HCT116 (cell line): ENCODE results near the gene SLC10A4. TPM values are rescaled to one million over a fixed set of nuclear protein-coding genes. Genes with fewer than 3 reads are reported as not detected.

Source experiments
- ATAC-seq: fragments of 200-7000 bp; cut with Tn5 transposase; 2 replicates; pipeline ENCODE4 v1.9.1; 2020; ENCODE audit warnings: mild to moderate bottlenecking, moderate library complexity
- BruUV-seq: library from RNA; stranded (reverse); fragments of 400-500 nt; replicated peaks from 2 replicates; lab custom pipeline; 2021; lab: Mats Ljungman, UMichigan
- CTCF ChIA-PET: fragments of 300-600 bp; sonication (Branson Sonifier 250); formaldehyde crosslinking; loops from one replicate; lab custom pipeline; 2021; ENCODE audit warnings: antibody characterized with exemption; lab: Charles Lee
- POLR2A ChIA-PET: fragments of 300-600, 350-600 bp; sonication (Branson Sonifier 250); formaldehyde crosslinking; loops from one replicate; lab custom pipeline; 2021; ENCODE audit warnings: antibody characterized with exemption; lab: Charles Lee
- RAD21 ChIA-PET, 2 experiments: fragments of 300-600 bp; sonication (Branson Sonifier 250); formaldehyde crosslinking; loops; one replicate each; lab custom pipeline; 2023; ENCODE audit warnings: low total read pairs in 2 of 2; ENCODE audit not compliant: uncharacterized antibody in 2 of 2, unreplicated experiment in 2 of 2, low non-redundant PET in 1 of 2; lab: Charles Lee
- DNase-seq: peaks from one replicate; pipeline ENCODE4 v3.0.0-alpha.2; 2010; ENCODE audit warnings: low read depth, low spot score
- H2AFZ ChIP-seq: fragments of 200-600 bp; shearing (Covaris generic), sonication (generic); 2 replicates; pipeline ENCODE4 v1.6.1; 2017; ENCODE audit warnings: low read depth, mixed run types, mixed read lengths, antibody characterized with exemption, low read length; ENCODE audit not compliant: poor library complexity, severe bottlenecking
- H3K27ac ChIP-seq: 2 replicates; pipeline ENCODE4 v1.5.1; 2012; ENCODE audit warnings: low read depth, low read length
- H3K27me3 ChIP-seq: fragments of 200-600 bp; sonication (generic); 2 replicates; pipeline ENCODE4 v1.6.1; 2016; ENCODE audit warnings: mixed run types, low read length, mixed read lengths; ENCODE audit not compliant: insufficient read depth
- H3K36me3 ChIP-seq, 2 experiments: fragments of 200-500 bp in 1 of 2; fragments of 200-600 bp in 1 of 2; sonication (Bioruptor generic) in 1 of 2; sonication (generic) in 1 of 2; 2 replicates each; pipeline versions ENCODE4 v1.5.1 to v1.6.1; 2014 to 2016; ENCODE audit warnings: low read length in 2 of 2, inconsistent platforms in 1 of 2, mixed read lengths in 1 of 2, mixed run types in 1 of 2; ENCODE audit not compliant: insufficient read depth in 2 of 2, control insufficient read depth in 1 of 2
- H3K4me1 ChIP-seq, 2 experiments: fragments of 200-600 bp in 1 of 2; sonication (generic) in 1 of 2; 2 replicates each; pipeline versions ENCODE4 v1.5.1 to v1.6.1; 2012 to 2017; ENCODE audit warnings: low read length in 2 of 2, inconsistent platforms in 1 of 2, mild to moderate bottlenecking in 1 of 2, mixed read lengths in 1 of 2, mixed run types in 1 of 2, moderate library complexity in 1 of 2; ENCODE audit not compliant: insufficient read depth in 2 of 2, control insufficient read depth in 1 of 2
- H3K4me2 ChIP-seq: fragments of 200-600 bp; sonication (generic); 2 replicates; pipeline ENCODE4 v1.6.1; 2017; ENCODE audit warnings: mixed run types, low read length, mixed read lengths
- H3K4me3 ChIP-seq, 2 experiments: fragments of 200-600 bp in 1 of 2; sonication (generic) in 1 of 2; replicated peaks in 1 of 2; 2 replicates each; pipeline ENCODE4 v1.5.1; 2011 to 2016; ENCODE audit warnings: low read length in 2 of 2, control low read depth in 1 of 2, low read depth in 1 of 2, mild to moderate bottlenecking in 1 of 2, mixed read lengths in 1 of 2, mixed run types in 1 of 2
- H3K79me2 ChIP-seq: fragments of 200-600 bp; sonication (generic); 2 replicates; pipeline ENCODE4 v1.6.1; 2017; ENCODE audit warnings: mild to moderate bottlenecking, mixed run types, low read length, moderate library complexity, mixed read lengths; ENCODE audit not compliant: insufficient read depth
- H3K9ac ChIP-seq: fragments of 200-600 bp; sonication (generic); 2 replicates; pipeline ENCODE4 v1.6.1; 2016; ENCODE audit warnings: low read length, mixed read lengths
- H3K9me2 ChIP-seq: fragments of 200-600 bp; sonication (generic), shearing (Covaris generic); 2 replicates; pipeline ENCODE4 v1.6.1; 2017; ENCODE audit warnings: mixed run types, mild to moderate bottlenecking, moderate library complexity; ENCODE audit not compliant: insufficient read depth
- H3K9me3 ChIP-seq, 2 experiments: fragments of 200-500 bp in 1 of 2; fragments of 200-600 bp in 1 of 2; sonication (Bioruptor generic) in 1 of 2; sonication (generic) in 1 of 2; 2 replicates each; pipeline ENCODE4 v1.6.1; 2014 to 2017; ENCODE audit warnings: low read length in 2 of 2, mixed read lengths in 2 of 2, inconsistent platforms in 1 of 2, low read depth in 1 of 2, mild to moderate bottlenecking in 1 of 2, mixed run types in 1 of 2, moderate library complexity in 1 of 2; ENCODE audit not compliant: control insufficient read depth in 1 of 2, insufficient read depth in 1 of 2
- H4K20me1 ChIP-seq: fragments of 200-600 bp; sonication (generic), shearing (Covaris generic); 2 replicates; pipeline ENCODE4 v1.6.1; 2017; ENCODE audit warnings: mixed run types, mild to moderate bottlenecking, moderate library complexity; ENCODE audit not compliant: insufficient read depth
- CBX3 ChIP-seq: IDR thresholded peaks from 2 replicates; pipeline ENCODE4 v1.6.1; 2012; ENCODE audit warnings: low read depth
- CEBPB ChIP-seq: IDR thresholded peaks from 2 replicates; pipeline ENCODE4 v1.6.1; 2012; ENCODE audit warnings: low read depth
- CTCF ChIP-seq, 3 experiments: fragments of 200-600 bp in 1 of 3; sonication (generic) in 1 of 3; IDR thresholded peaks in 2 of 3; conservative IDR thresholded peaks in 1 of 3; 2 replicates each; pipeline ENCODE4 v1.5.1; 2012 to 2017; ENCODE audit warnings: low read depth in 2 of 3, low read length in 2 of 3, antibody characterized with exemption in 1 of 3, borderline replicate concordance in 1 of 3, control low read depth in 1 of 3, mild to moderate bottlenecking in 1 of 3, mixed read lengths in 1 of 3, mixed run types in 1 of 3, moderate library complexity in 1 of 3; ENCODE audit not compliant: insufficient read depth in 1 of 3
- JUND ChIP-seq: IDR thresholded peaks from 2 replicates; pipeline ENCODE4 v1.6.1; 2012
- REST ChIP-seq: IDR thresholded peaks from 2 replicates; pipeline ENCODE4 v1.6.1; 2012; ENCODE audit warnings: low read depth
- SRF ChIP-seq: IDR thresholded peaks from 2 replicates; pipeline ENCODE4 v1.6.1; 2012; ENCODE audit warnings: low read depth
- intact Hi-C: fragments of 100-400 bp; cut with micrococcal nuclease; formaldehyde crosslinking; loops from 2 replicates; pipeline ENCODE4 v1.10.0; 2022
- total RNA-seq: library from RNA; stranded (reverse); gene quantifications from one replicate; pipeline ENCODE4 v1.2.1, GENCODE V29; 2021; ENCODE audit not compliant: unreplicated experiment

Gene SLC10A4
- total RNA-seq, 1 experiment from 2014 or later = 8.4 TPM

- no peak for DNase-seq
- no TSS peak for BruUV-seq
These were observed 55.2 kb downstream of the SLC10A4 start for GRCh38 chr4:48538358-48538757.

More at GRCh38 chr4:48538358-48538757, 55.2 kb downstream of the SLC10A4 start:
- no peaks in the 10 kb centered on the region for H4K20me1 ChIP-seq
- H3K4me2 ChIP-seq = no peak overlapping the region
- H3K9me3 ChIP-seq = no peaks in the 10 kb centered on the region
- no peak overlapping the region for H3K9ac ChIP-seq
- H3K4me1 ChIP-seq = no peaks in the 10 kb centered on the region
- no peaks in the 10 kb centered on the region for H3K79me2 ChIP-seq
- ChIA-PET RAD21 (no interaction called here), POLR2A (no interaction called here), CTCF (no interaction called here)
- intact Hi-C loops = no loop called here
- no peak for ATAC-seq
- H3K9me2 ChIP-seq = no peaks in the 10 kb centered on the region
- H3K27me3 ChIP-seq = no peaks in the 10 kb centered on the region
- H3K27ac ChIP-seq = no peak overlapping the region
- H3K4me3 ChIP-seq = no peak overlapping the region
- no peak overlapping the region for H2AFZ ChIP-seq
- H3K36me3 ChIP-seq = peaks cover 6 to 12% of the 10 kb centered on the region in 2 experiments; a peak in 2 of 4 replicates
- no peak for TF ChIP-seq CBX3
- TF ChIP-seq CEBPB = no peak
- TF ChIP-seq CTCF (IDR thresholded peaks at IDR 0.05 in 2 of 3, conservative IDR thresholded peaks at IDR 0.05 in 1 of 3; ENCODE audit: borderline replicate concordance in 1 of 3, insufficient read depth in 1 of 3, low read depth in 2 of 3, low read length in 2 of 3) = no peak
- TF ChIP-seq JUND = no peak
- TF ChIP-seq REST = no peak
- no peak for TF ChIP-seq SRF

Other genes starting within 250 kb of the SLC10A4 start
- 4.5 TPM for gene TEC, start 213.5 kb upstream of the SLC10A4 start, total RNA-seq
- 50.3 TPM for gene SLAIN2, start 141.8 kb upstream of the SLC10A4 start, total RNA-seq
- 0.47 TPM for gene ZAR1, start 6.9 kb downstream of the SLC10A4 start, total RNA-seq